Activated B cell treated with CpG ODN at 0.5 μM for 24 hours (primary cell): Measurements from ENCODE around the gene AIDA. TPM values are rescaled to one million over a fixed set of nuclear protein-coding genes. Genes with fewer than 3 reads are reported as not detected.

Experiments used
- ATAC-seq: fragments of 200-7000 bp; cut with Tn5 transposase; one replicate; pipeline ENCODE4 v1.10.0; 2021; ENCODE audit warnings: low read depth, mild to moderate bottlenecking, moderate library complexity
- CTCF ChIA-PET: fragments of 350-600 bp; sonication (Branson Sonifier 250); formaldehyde crosslinking; loops from one replicate; lab custom pipeline; 2021; ENCODE audit warnings: antibody characterized with exemption; lab: Charles Lee
- POLR2A ChIA-PET: fragments of 350-600 bp; sonication (Branson Sonifier 250); formaldehyde crosslinking; loops from one replicate; lab custom pipeline; 2021; ENCODE audit warnings: antibody characterized with exemption; lab: Charles Lee
- DNase-seq: peaks from one replicate; pipeline ENCODE4 v3.0.0; 2022
- H3K27ac Mint-ChIP-seq: one replicate; pipeline ENCODE4 v1.8.0; 2020; ENCODE audit warnings: mixed read lengths
- H3K27me3 Mint-ChIP-seq: one replicate; pipeline ENCODE4 v1.8.0; 2021; ENCODE audit warnings: mixed read lengths
- H3K36me3 Mint-ChIP-seq: one replicate; pipeline ENCODE4 v1.8.0; 2021; ENCODE audit warnings: low read depth, mixed read lengths
- H3K4me1 Mint-ChIP-seq: one replicate; pipeline ENCODE4 v1.8.0; 2021; ENCODE audit warnings: mixed read lengths
- H3K4me3 Mint-ChIP-seq: one replicate; pipeline ENCODE4 v1.8.0; 2020; ENCODE audit warnings: mild to moderate bottlenecking, mixed read lengths
- H3K9me3 Mint-ChIP-seq: one replicate; pipeline ENCODE4 v1.8.0; 2020; ENCODE audit warnings: mixed read lengths
- intact Hi-C: fragments of 100-400 bp; cut with micrococcal nuclease; formaldehyde crosslinking; loops from one replicate; pipeline ENCODE4 v1.15.1; 2024
- total RNA-seq: library from RNA; stranded (reverse); gene quantifications from 2 replicates; pipeline ENCODE4 v1.2.3, GENCODE V29; 2022
- TF ChIP-seq, protein P1 (sequence below): fragments of 200-600 bp; IDR thresholded peaks from one replicate; pipeline ENCODE4 v1.8.0; 2022; ENCODE audit warnings: antibody characterized with exemption, mild to moderate bottlenecking

The AIDA gene
- total RNA-seq, 1 donor from 2014 or later = 54.3 TPM

DNA sequence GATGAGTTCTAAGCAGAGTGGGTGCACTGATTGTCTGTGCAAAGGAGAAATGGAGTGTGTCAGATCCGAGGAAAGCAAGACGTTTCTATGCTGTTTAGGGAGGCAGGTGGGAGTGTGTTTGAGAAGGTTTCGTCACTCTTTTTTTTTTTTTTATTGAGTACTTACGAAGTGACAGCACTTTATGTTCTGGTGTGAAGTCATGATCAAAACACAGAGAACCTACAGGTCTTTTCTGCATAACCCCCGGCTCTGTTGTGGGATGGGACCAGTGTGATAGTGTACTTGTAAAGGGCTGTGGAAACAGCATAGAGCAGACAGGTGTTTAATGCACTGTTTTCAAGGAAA is 67.7 kb downstream of the AIDA start:
- intact Hi-C loops = loop anchor here (1.0 to 10.0 kb wide), 10 partner anchors 11 to 1767 kb away; partner anchors contain the start of genes DUSP10, HLX, TAF1A and TP53BP2
- Mint-ChIP-seq H3K4me3 (peak overlapping the region; percentile 100), H3K27me3 (no peaks in the 10 kb centered on the region), H3K36me3 (peaks cover 33% of the 10 kb centered on the region), H3K27ac (peak overlapping the region; percentile 99), H3K9me3 (no peaks in the 10 kb centered on the region), H3K4me1 (peaks cover 25% of the 10 kb centered on the region)
- TF ChIP-seq, protein P1, sequence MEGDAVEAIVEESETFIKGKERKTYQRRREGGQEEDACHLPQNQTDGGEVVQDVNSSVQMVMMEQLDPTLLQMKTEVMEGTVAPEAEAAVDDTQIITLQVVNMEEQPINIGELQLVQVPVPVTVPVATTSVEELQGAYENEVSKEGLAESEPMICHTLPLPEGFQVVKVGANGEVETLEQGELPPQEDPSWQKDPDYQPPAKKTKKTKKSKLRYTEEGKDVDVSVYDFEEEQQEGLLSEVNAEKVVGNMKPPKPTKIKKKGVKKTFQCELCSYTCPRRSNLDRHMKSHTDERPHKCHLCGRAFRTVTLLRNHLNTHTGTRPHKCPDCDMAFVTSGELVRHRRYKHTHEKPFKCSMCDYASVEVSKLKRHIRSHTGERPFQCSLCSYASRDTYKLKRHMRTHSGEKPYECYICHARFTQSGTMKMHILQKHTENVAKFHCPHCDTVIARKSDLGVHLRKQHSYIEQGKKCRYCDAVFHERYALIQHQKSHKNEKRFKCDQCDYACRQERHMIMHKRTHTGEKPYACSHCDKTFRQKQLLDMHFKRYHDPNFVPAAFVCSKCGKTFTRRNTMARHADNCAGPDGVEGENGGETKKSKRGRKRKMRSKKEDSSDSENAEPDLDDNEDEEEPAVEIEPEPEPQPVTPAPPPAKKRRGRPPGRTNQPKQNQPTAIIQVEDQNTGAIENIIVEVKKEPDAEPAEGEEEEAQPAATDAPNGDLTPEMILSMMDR = no peak
- no peak for DNase-seq
- ATAC-seq = peak; percentile 3
- POLR2A ChIA-PET = interaction anchor here (0.6 to 3.1 kb wide), 23 partner anchors 10 to 1767 kb away, joined by 3 to 49 read pairs (median 5); partner anchors contain the start of genes AIDA, BROX, FAM177B and TAF1A
- CTCF ChIA-PET = interaction anchor here (1.4 to 1.6 kb wide), 2 partner anchors 10 to 179 kb away, joined by 5 to 8 read pairs; no protein-coding TSS in a partner anchor

DNA sequence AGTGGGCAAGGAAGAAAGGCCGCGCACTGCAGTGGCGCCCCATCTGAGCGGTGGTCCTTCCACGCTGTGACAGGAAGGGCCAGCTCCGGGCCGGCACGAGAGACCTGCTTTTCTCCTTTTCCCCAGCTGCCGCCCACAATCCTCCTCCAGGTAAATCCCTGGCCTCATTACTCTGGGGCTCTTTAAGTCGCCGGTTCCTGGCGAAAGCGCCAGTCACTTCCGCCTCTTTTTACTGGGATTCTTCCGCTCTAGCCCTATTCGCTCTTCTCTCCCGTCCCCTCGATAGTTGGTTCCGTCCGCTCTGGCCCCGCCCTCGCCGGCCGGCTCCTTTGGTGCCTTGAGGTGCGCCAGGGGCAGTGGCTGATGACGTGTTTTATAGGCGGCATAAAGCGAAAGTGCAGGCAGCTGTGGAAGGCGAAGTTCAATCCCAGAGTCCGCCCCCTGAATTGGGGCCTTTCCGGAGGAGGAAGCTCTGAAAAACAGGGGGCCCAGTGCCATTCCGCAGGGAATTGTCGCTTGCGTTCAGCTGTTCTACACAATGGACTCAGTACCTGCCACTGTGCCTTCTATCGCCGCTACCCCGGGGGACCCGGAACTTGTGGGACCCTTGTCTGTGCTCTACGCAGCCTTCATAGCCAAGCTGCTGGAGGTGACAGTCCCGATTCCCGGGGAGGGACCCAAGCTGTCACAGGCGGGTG is 68.2 kb downstream of the AIDA start:
- peak overlapping the region; percentile 99 for H3K27ac Mint-ChIP-seq
- ChIA-PET POLR2A (interaction anchor here (0.6 to 3.1 kb wide), 25 partner anchors 10 to 1767 kb away, joined by 3 to 49 read pairs (median 5); partner anchors contain the start of genes AIDA, BROX, FAM177B and TAF1A), CTCF (interaction anchor here (1.4 to 1.6 kb wide), 2 partner anchors 10 to 179 kb away, joined by 5 to 8 read pairs; no protein-coding TSS in a partner anchor)
- TF ChIP-seq, protein P1 = no peak
- peaks cover 36% of the 10 kb centered on the region for H3K36me3 Mint-ChIP-seq
- intact Hi-C loops = loop anchor here (1.0 to 10.0 kb wide), 10 partner anchors 11 to 1767 kb away; partner anchors contain the start of genes DUSP10, HLX, TAF1A and TP53BP2
- peak overlapping the region; percentile 100 for H3K4me3 Mint-ChIP-seq
- no peaks in the 10 kb centered on the region for H3K27me3 Mint-ChIP-seq
- no peaks in the 10 kb centered on the region for H3K9me3 Mint-ChIP-seq
- ATAC-seq (peak; percentile 96), DNase-seq (peak; percentile 94)
- peaks cover 25% of the 10 kb centered on the region for H3K4me1 Mint-ChIP-seq

DNA sequence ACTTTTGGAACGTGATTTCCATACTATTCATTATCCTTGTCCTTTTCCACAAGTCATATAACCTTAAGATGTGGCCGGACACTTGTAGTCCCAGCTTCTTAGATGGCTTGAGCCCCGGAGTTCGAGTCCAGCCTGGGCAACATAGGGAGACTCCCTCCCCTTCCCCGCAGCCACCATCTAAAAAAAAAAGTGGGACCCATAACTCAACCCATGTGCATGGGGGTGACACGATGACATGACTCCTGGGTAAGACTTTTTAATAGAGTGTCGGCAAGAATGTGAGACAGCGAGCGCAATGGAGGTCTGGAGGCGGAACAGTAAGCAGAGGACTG is 68.7 kb downstream of the AIDA start:
- TF ChIP-seq, protein P1 = no peak
- ATAC-seq (no peak), DNase-seq (no peak)
- ChIA-PET CTCF (interaction anchor here (1.4 to 1.6 kb wide), 2 partner anchors 9 to 178 kb away, joined by 5 to 8 read pairs; no protein-coding TSS in a partner anchor), POLR2A (interaction anchor here (0.6 to 3.1 kb wide), 17 partner anchors 9 to 1766 kb away, joined by 3 to 49 read pairs (median 7); partner anchors contain the start of genes AIDA, BROX, FAM177B and TAF1A)
- peaks cover 25% of the 10 kb centered on the region for H3K4me1 Mint-ChIP-seq
- H3K4me3 Mint-ChIP-seq = peak overlapping the region; percentile 100
- peak overlapping the region; percentile 99 for H3K27ac Mint-ChIP-seq
- no peaks in the 10 kb centered on the region for H3K9me3 Mint-ChIP-seq
- H3K36me3 Mint-ChIP-seq = peaks cover 38% of the 10 kb centered on the region
- no peaks in the 10 kb centered on the region for H3K27me3 Mint-ChIP-seq
- intact Hi-C loops = loop anchor here (5.0 to 10.0 kb wide), 5 partner anchors 89 to 1766 kb away; partner anchors contain the start of genes DUSP10, HLX and TP53BP2

DNA sequence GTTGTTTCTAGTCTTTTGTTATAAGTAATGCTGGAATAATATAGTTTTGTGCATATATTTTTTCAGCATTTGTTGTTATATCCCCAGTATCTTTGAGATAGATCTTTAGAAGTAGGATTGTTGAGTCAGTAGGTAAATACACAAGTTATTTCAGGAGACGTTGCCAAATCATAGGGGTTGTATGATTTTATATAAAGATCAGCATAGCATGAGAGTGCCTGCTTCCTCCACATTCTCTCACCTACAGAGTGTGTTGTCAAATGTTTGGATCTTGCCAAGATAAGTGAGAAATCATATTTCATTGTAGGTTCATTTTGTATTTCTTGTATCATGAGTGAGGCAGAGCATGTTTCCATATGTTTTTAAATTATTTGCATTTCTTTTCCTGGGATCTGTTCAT is 69.8 kb downstream of the AIDA start:
- CTCF ChIA-PET = interaction anchor here (0.8 kb wide), 1 partner anchor 70 kb away, joined by 3 read pairs; no protein-coding TSS in a partner anchor
- Mint-ChIP-seq H3K27ac (peak overlapping the region; percentile 70), H3K27me3 (no peaks in the 10 kb centered on the region), H3K9me3 (no peaks in the 10 kb centered on the region), H3K4me3 (peak overlapping the region; percentile 100), H3K36me3 (peaks cover 38% of the 10 kb centered on the region), H3K4me1 (peaks cover 25% of the 10 kb centered on the region)
- intact Hi-C loops = loop anchor here (5.0 to 10.0 kb wide), 5 partner anchors 90 to 1765 kb away; partner anchors contain the start of genes DUSP10, HLX and TP53BP2
- TF ChIP-seq, protein P1 = no peak
- POLR2A ChIA-PET = interaction anchor here (1.1 to 2.3 kb wide), 3 partner anchors 23 to 71 kb away, joined by 4 to 25 read pairs (median 14); partner anchors contain the start of gene TAF1A
- ATAC-seq = no peak
- no peak for DNase-seq
